Measurements from ENCODE around the gene DMD. TPM values are rescaled to one million over a fixed set of nuclear protein-coding genes. Genes with fewer than 3 reads are reported as not detected.

Gene DMD
- total and polyA plus RNA-seq, 2 of the 13 experiments (the other 11 are each of a cell fraction or from before 2014, with no cell fraction given), result 17.6 to 25.9 TPM

DNA sequence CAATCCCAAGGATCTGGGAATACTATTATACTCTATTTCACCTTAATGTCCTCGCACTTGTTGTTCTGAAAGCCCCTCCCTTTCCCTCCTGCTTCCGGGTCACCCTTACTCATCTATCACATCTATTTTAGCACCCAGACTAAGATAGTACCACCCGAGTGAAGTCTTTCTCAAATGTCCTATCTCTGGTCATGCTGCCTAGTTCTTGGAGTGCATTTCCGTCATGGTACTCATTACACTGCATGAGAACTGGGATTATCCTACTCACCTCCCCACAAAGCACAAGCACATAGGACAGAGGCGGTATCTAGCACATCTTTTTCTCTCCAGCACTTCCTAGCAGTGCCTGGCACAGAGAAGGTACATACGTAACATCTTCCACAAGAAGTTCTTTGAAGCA, 1195.2 kb downstream of the DMD start:
- TF ChIP-seq, protein P1, sequence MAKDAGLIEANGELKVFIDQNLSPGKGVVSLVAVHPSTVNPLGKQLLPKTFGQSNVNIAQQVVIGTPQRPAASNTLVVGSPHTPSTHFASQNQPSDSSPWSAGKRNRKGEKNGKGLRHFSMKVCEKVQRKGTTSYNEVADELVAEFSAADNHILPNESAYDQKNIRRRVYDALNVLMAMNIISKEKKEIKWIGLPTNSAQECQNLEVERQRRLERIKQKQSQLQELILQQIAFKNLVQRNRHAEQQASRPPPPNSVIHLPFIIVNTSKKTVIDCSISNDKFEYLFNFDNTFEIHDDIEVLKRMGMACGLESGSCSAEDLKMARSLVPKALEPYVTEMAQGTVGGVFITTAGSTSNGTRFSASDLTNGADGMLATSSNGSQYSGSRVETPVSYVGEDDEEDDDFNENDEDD (CRISPR knock-in tag; IDR thresholded peaks at IDR 0.05; ENCODE audit: borderline replicate concordance), result no peak
- TF ChIP-seq GABPA (IDR thresholded peaks at IDR 0.05; ENCODE audit: low read depth, low read length) (no peak), GABPA (CRISPR knock-in tag; IDR thresholded peaks at IDR 0.05; ENCODE audit: low read depth) (no peak), ZNF326 (CRISPR knock-in tag; IDR thresholded peaks at IDR 0.05; ENCODE audit: borderline replicate concordance) (no peak)
- TF ChIP-seq, protein P2, sequence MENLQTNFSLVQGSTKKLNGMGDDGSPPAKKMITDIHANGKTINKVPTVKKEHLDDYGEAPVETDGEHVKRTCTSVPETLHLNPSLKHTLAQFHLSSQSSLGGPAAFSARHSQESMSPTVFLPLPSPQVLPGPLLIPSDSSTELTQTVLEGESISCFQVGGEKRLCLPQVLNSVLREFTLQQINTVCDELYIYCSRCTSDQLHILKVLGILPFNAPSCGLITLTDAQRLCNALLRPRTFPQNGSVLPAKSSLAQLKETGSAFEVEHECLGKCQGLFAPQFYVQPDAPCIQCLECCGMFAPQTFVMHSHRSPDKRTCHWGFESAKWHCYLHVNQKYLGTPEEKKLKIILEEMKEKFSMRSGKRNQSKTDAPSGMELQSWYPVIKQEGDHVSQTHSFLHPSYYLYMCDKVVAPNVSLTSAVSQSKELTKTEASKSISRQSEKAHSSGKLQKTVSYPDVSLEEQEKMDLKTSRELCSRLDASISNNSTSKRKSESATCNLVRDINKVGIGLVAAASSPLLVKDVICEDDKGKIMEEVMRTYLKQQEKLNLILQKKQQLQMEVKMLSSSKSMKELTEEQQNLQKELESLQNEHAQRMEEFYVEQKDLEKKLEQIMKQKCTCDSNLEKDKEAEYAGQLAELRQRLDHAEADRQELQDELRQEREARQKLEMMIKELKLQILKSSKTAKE (CRISPR knock-in tag; IDR thresholded peaks at IDR 0.05; ENCODE audit: borderline replicate concordance), result no peak
- TF ChIP-seq, protein P3, sequence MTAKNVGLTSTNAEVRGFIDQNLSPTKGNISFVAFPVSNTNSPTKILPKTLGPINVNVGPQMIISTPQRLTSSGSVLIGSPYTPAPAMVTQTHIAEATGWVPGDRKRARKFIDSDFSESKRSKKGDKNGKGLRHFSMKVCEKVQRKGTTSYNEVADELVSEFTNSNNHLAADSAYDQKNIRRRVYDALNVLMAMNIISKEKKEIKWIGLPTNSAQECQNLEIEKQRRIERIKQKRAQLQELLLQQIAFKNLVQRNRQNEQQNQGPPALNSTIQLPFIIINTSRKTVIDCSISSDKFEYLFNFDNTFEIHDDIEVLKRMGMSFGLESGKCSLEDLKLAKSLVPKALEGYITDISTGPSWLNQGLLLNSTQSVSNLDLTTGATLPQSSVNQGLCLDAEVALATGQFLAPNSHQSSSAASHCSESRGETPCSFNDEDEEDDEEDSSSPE (CRISPR knock-in tag; IDR thresholded peaks at IDR 0.05), result no peak
- TF ChIP-seq, protein P4, sequence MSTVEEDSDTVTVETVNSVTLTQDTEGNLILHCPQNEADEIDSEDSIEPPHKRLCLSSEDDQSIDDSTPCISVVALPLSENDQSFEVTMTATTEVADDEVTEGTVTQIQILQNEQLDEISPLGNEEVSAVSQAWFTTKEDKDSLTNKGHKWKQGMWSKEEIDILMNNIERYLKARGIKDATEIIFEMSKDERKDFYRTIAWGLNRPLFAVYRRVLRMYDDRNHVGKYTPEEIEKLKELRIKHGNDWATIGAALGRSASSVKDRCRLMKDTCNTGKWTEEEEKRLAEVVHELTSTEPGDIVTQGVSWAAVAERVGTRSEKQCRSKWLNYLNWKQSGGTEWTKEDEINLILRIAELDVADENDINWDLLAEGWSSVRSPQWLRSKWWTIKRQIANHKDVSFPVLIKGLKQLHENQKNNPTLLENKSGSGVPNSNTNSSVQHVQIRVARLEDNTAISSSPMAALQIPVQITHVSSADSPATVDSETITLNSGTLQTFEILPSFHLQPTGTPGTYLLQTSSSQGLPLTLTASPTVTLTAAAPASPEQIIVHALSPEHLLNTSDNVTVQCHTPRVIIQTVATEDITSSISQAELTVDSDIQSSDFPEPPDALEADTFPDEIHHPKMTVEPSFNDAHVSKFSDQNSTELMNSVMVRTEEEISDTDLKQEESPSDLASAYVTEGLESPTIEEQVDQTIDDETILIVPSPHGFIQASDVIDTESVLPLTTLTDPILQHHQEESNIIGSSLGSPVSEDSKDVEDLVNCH (CRISPR knock-in tag; IDR thresholded peaks at IDR 0.05), result no peak
- TF ChIP-seq, protein P5, sequence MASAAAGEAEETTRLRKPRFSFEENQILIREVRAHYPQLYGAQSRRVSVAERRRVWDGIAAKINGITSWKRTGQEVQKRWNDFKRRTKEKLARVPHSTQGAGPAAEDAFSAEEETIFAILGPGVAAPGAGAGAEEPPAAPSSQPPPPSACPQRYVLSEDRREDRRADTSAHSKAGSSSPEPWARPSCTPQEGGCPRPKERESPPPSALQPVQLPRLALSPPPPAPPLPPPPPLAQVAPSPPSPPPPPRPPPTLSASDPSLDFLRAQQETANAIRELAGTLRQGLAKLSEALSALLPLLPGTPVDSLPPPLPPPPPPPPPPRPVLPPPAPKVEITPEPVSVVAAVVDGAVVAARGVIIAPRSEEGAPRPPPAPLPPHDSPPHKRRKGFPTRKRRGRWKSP (CRISPR knock-in tag; IDR thresholded peaks at IDR 0.05), result no peak
- BruUV-seq (replicated peaks), result no TSS peak
- intact Hi-C loops (cut with micrococcal nuclease; ENCODE audit: unreplicated experiment), result no loop called here

More for the DNA sequence above, 1195.2 kb downstream of the DMD start:
- ATAC-seq, result no peak
- no peaks in the 10 kb centered on the region for H3K36me3 ChIP-seq (replicated peaks in 1 of 2; ENCODE audit: control insufficient read depth in 1 of 2, insufficient read depth in 2 of 2, low read length in 2 of 2)
- no peak overlapping the region for H3K9ac ChIP-seq (ENCODE audit: insufficient read depth, low read depth, low read length)
- H3K27me3 ChIP-seq (ENCODE audit: control insufficient read depth in 1 of 2, insufficient read depth in 2 of 2, low read length in 2 of 2), result no peaks in the 10 kb centered on the region
- H3K27ac ChIP-seq (ENCODE audit: extremely low read length, insufficient read depth, low read length), result no peak overlapping the region
- no peak for FAIRE-seq
- H3K79me2 ChIP-seq (ENCODE audit: insufficient read depth, low read length), result no peaks in the 10 kb centered on the region
- no peak overlapping the region for H3K4me3 ChIP-seq (replicated peaks in 1 of 3; ENCODE audit: insufficient read depth in 1 of 3, low read depth in 2 of 3, low read length in 3 of 3)
- ChIA-PET POLR2A (no interaction called here), CTCF (ENCODE audit: low intra/inter-chr PET ratio, low total read pairs) (no interaction called here)
- in situ Hi-C loops (cut with HindIII; ENCODE audit: extremely low pct_ligation_motif_present, low pct_unique_long_range_greater_than_20kb), result no loop called here
- DNase-seq (ENCODE audit: low spot score), result no peak
- H4K20me1 ChIP-seq (ENCODE audit: insufficient read depth, low read length), result no peaks in the 10 kb centered on the region
- 41% methylated on average over 5 of the region's 6 CpGs for WGBS (ENCODE audit: low lambda C conversion rate)
- no peak overlapping the region for H2AFZ ChIP-seq (ENCODE audit: low read length)
- H3K4me1 ChIP-seq (ENCODE audit: insufficient read depth, low read length), result no peaks in the 10 kb centered on the region
- no peak overlapping the region for H3K4me2 ChIP-seq (ENCODE audit: low read depth, low read length)
- H3K9me3 ChIP-seq (ENCODE audit: low read length), result no peaks in the 10 kb centered on the region

All from HepG2 (cell line).